B cell (primary cell): ENCODE results near the gene CTRB2. TPM values are rescaled to one million over a fixed set of nuclear protein-coding genes. Genes with fewer than 3 reads are reported as not detected.

Experiments used
- ATAC-seq: fragments of 200-7000 bp; cut with Tn5 transposase; one replicate; pipeline ENCODE4 v1.10.0; 2021; ENCODE audit warnings: low read depth, mild to moderate bottlenecking, moderate number of reproducible peaks, moderate library complexity
- CTCF ChIA-PET: fragments of 350-600 bp; sonication (Branson Sonifier 250); formaldehyde crosslinking; loops from one replicate; lab custom pipeline; 2021; ENCODE audit warnings: antibody characterized with exemption, inconsistent platforms; lab: Charles Lee
- POLR2A ChIA-PET: fragments of 350-600 bp; sonication (Branson Sonifier 250); formaldehyde crosslinking; loops from one replicate; lab custom pipeline; 2021; ENCODE audit warnings: antibody characterized with exemption; lab: Charles Lee
- DNase-seq: peaks from one replicate; pipeline ENCODE4 v3.0.0; 2013
- H2AFZ ChIP-seq: 2 replicates; pipeline ENCODE4 v1.6.1; 2012; ENCODE audit warnings: mild to moderate bottlenecking, low read depth, low read length; ENCODE audit not compliant: insufficient read depth, poor library complexity, severe bottlenecking
- H3K27ac ChIP-seq, 2 donors: 1 replicate in 1 of 2; 2 replicates in 1 of 2; pipeline ENCODE4 v1.5.1; 2012 to 2013; ENCODE audit warnings: low read length in 2 of 2, mild to moderate bottlenecking in 2 of 2, moderate library complexity in 1 of 2
- H3K27me3 ChIP-seq, 4 experiments: fragments of 200-600 bp in 1 of 4; sonication (generic) in 1 of 4; replicated peaks in 1 of 4; 1 replicate in 2 of 4; 2 replicates in 2 of 4; pipeline versions ENCODE4 v1.6.1 to v1.7.0; 2013 to 2016; ENCODE audit warnings: low read length in 3 of 4, mild to moderate bottlenecking in 2 of 4, mixed read lengths in 1 of 4, moderate library complexity in 1 of 4; ENCODE audit not compliant: insufficient read depth in 4 of 4, control insufficient read depth in 3 of 4; ENCODE audit errors: control extremely low read depth in 1 of 4
- H3K36me3 ChIP-seq, 2 experiments: replicated peaks in 1 of 2; 1 replicate in 1 of 2; 2 replicates in 1 of 2; pipeline versions ENCODE4 v1.6.1 to v1.7.1; 2013; ENCODE audit warnings: low read length in 1 of 2; ENCODE audit not compliant: insufficient read depth in 2 of 2, control insufficient read depth in 1 of 2; ENCODE audit errors: control extremely low read depth in 1 of 2, extremely low read depth in 1 of 2
- H3K4me1 ChIP-seq, 2 donors: fragments of 200-600 bp in 1 of 2; sonication (generic) in 1 of 2; 1 replicate in 1 of 2; 2 replicates in 1 of 2; pipeline versions ENCODE4 v1.5.1 to v1.6.1; 2013 to 2017; ENCODE audit warnings: low read length in 2 of 2; ENCODE audit not compliant: control insufficient read depth in 2 of 2, insufficient read depth in 2 of 2
- H3K4me2 ChIP-seq: replicated peaks from 2 replicates; pipeline ENCODE3; 2012; ENCODE audit warnings: mild to moderate bottlenecking, low read depth, low read length; ENCODE audit not compliant: poor library complexity, severe bottlenecking
- H3K4me3 ChIP-seq, 5 experiments: fragments of 200-600 bp in 1 of 5; sonication (generic) in 1 of 5; 1 replicate in 3 of 5; 2 replicates in 2 of 5; pipeline versions ENCODE4 v1.5.1 to v1.7.0; 2011 to 2016; ENCODE audit warnings: low read length in 4 of 5, mild to moderate bottlenecking in 4 of 5, low read depth in 2 of 5, control low read depth in 1 of 5, moderate library complexity in 1 of 5; ENCODE audit not compliant: insufficient read depth in 1 of 5; ENCODE audit errors: control extremely low read depth in 1 of 5, extremely low read depth in 1 of 5
- H3K79me2 ChIP-seq: fragments of 200-600 bp; sonication (generic); one replicate; pipeline ENCODE4 v1.6.0; 2016; ENCODE audit warnings: low read length; ENCODE audit not compliant: control insufficient read depth, insufficient read depth
- H3K9ac ChIP-seq: fragments of 200-600 bp; sonication (generic); 2 replicates; pipeline ENCODE4 v1.6.1; 2017; ENCODE audit warnings: mild to moderate bottlenecking, low read length, moderate library complexity
- H3K9me3 ChIP-seq, 3 donors: one replicate each; pipeline versions ENCODE4 v1.6.1 to v1.7.1; 2013; ENCODE audit warnings: low read length in 2 of 3; ENCODE audit not compliant: control insufficient read depth in 2 of 3, insufficient read depth in 1 of 3; ENCODE audit errors: control extremely low read depth in 1 of 3
- H4K20me1 ChIP-seq: 2 replicates; pipeline ENCODE4 v1.6.0; 2012; ENCODE audit warnings: mild to moderate bottlenecking, low read length; ENCODE audit not compliant: insufficient read depth, control insufficient read depth, poor library complexity, severe bottlenecking
- H3K27ac Mint-ChIP-seq: one replicate; pipeline ENCODE4 v1.8.0; 2021; ENCODE audit warnings: mixed read lengths
- H3K27me3 Mint-ChIP-seq: one replicate; pipeline ENCODE4 v1.8.0; 2021; ENCODE audit warnings: mixed read lengths
- H3K4me1 Mint-ChIP-seq: one replicate; pipeline ENCODE4 v1.8.0; 2021; ENCODE audit warnings: mixed read lengths
- H3K4me3 Mint-ChIP-seq: one replicate; pipeline ENCODE4 v1.8.0; 2021; ENCODE audit warnings: mixed read lengths
- H3K9me3 Mint-ChIP-seq: one replicate; pipeline ENCODE4 v1.8.0; 2022; ENCODE audit warnings: mixed read lengths; ENCODE audit not compliant: insufficient read depth
- EZH2 ChIP-seq: IDR thresholded peaks from 2 replicates; pipeline ENCODE4 v1.6.1; 2012; ENCODE audit warnings: borderline replicate concordance, low read depth, mild to moderate bottlenecking, moderate library complexity, low read length; ENCODE audit not compliant: insufficient read depth, poor library complexity, severe bottlenecking
- WGBS: methylation state at CpG from one replicate; pipeline ENCODE4 v1.1.5; 2013; ENCODE audit warnings: missing lambda C conversion rate; ENCODE audit not compliant: insufficient coverage; 5-methylcytosine and 5-hydroxymethylcytosine counted together
- intact Hi-C: fragments of 100-400 bp; cut with micrococcal nuclease; formaldehyde crosslinking; loops from one replicate; pipeline ENCODE4 v1.10.0; 2022
- polyA plus RNA-seq: library from polyadenylated mRNA; depleted of rRNA; stranded (reverse); fragments of >200 nt; gene quantifications from 2 replicates; pipeline ENCODE4 v1.2.3, GENCODE V29; 2012
- total RNA-seq, 2 donors: library from RNA; stranded (reverse); fragments of 120-200 nt in 1 of 2; gene quantifications; 1 replicate in 1 of 2; 2 replicates in 1 of 2; pipeline versions ENCODE4 v1.2.3 to v1.2.4, GENCODE V29; 2013 to 2022
- TF ChIP-seq, protein P1 (sequence below): fragments of 200-600 bp; IDR thresholded peaks from one replicate; pipeline ENCODE4 v1.8.0; 2022; ENCODE audit warnings: antibody characterized with exemption, mild to moderate bottlenecking

Gene CTRB2
- total and polyA plus RNA-seq, 2 donors (not counting 1 experiment from before 2014, with no cell fraction given): not detected

DNA sequence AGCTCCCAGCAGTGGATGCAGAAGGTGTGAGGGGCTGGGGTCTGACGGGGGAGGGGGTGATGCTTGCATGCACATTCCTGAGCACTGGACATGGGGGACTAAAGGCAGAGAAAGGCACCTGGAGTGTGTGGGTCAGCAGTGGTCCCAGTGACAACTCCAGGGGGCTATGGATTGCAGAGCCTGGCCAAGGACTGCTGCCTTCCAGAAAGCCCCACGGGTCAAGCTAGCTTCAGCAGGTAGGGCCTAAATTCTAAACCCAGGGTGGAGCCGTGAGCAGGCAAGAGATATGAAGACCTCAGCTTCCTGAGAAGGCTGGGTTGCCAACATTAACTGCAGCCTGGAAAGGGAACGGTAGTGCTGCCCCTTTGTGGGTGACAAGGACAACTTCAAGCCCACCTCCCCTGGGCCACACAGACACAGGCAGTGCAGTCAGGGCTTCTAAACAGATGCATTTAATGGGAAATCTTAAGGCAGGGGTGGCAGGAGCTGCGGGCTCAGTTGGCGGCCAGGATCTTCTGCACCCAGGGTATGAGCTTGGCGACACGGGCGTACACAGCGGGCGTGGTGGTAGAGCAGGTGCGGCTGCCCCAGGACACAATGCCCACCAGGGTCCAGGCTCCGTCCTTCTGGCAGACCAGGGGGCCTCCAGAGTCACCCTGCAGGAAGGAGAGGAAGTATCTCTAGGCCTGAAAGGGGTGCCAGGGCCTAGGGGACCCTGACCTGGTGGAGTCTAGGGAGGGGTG, 3.1 kb downstream of the CTRB2 start:
- H3K4me3 Mint-ChIP-seq: no peak overlapping the region
- H3K4me1 Mint-ChIP-seq: peaks cover 10% of the 10 kb centered on the region
- Histone ChIP-seq H3K4me1 (peaks cover 9 to 11% of the 10 kb centered on the region in 2 donors), H3K4me2 (no peak overlapping the region), H3K79me2 (no peaks in the 10 kb centered on the region), H3K9me3 (peaks cover 0 to 8% (median 0%) of the 10 kb centered on the region in 3 donors), H3K27ac (no peak overlapping the region), H3K4me3 (no peak overlapping the region), H3K27me3 (peaks cover 0 to 35% (median 7%) of the 10 kb centered on the region in 4 experiments), H4K20me1 (no peaks in the 10 kb centered on the region), H3K9ac (no peak overlapping the region), H3K36me3 (no peaks in the 10 kb centered on the region), H2AFZ (no peak overlapping the region)
- no peak for TF ChIP-seq EZH2
- TF ChIP-seq, protein P1, sequence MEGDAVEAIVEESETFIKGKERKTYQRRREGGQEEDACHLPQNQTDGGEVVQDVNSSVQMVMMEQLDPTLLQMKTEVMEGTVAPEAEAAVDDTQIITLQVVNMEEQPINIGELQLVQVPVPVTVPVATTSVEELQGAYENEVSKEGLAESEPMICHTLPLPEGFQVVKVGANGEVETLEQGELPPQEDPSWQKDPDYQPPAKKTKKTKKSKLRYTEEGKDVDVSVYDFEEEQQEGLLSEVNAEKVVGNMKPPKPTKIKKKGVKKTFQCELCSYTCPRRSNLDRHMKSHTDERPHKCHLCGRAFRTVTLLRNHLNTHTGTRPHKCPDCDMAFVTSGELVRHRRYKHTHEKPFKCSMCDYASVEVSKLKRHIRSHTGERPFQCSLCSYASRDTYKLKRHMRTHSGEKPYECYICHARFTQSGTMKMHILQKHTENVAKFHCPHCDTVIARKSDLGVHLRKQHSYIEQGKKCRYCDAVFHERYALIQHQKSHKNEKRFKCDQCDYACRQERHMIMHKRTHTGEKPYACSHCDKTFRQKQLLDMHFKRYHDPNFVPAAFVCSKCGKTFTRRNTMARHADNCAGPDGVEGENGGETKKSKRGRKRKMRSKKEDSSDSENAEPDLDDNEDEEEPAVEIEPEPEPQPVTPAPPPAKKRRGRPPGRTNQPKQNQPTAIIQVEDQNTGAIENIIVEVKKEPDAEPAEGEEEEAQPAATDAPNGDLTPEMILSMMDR: no peak
- POLR2A ChIA-PET: no interaction called here
- no peaks in the 10 kb centered on the region for H3K9me3 Mint-ChIP-seq
- peaks cover 24% of the 10 kb centered on the region for H3K27me3 Mint-ChIP-seq
- 86% methylated on average over 13 of the region's 13 CpGs for WGBS
- CTCF ChIA-PET: interaction anchor here (0.6 to 1.5 kb wide), 2 partner anchors 18 to 567 kb away, joined by 3 to 4 read pairs; no protein-coding TSS in a partner anchor
- ATAC-seq (no peak), DNase-seq (no peak)
- H3K27ac Mint-ChIP-seq: no peak overlapping the region
- intact Hi-C loops: no loop called here

GRCh38 chr16:75203096-75203495, 3.9 kb downstream of the CTRB2 start:
- H3K4me2 ChIP-seq: no peak overlapping the region
- H3K27ac Mint-ChIP-seq: no peak overlapping the region
- no peak overlapping the region for H2AFZ ChIP-seq
- H3K4me3 Mint-ChIP-seq: no peak overlapping the region
- intact Hi-C loops: no loop called here
- no peaks in the 10 kb centered on the region for H3K9me3 Mint-ChIP-seq
- POLR2A ChIA-PET: no interaction called here
- TF ChIP-seq EZH2: no peak
- TF ChIP-seq, protein P1: no peak
- peaks cover 27% of the 10 kb centered on the region for H3K27me3 Mint-ChIP-seq
- peaks cover 0 to 7% (median 0%) of the 10 kb centered on the region in 3 donors for H3K9me3 ChIP-seq
- H3K27me3 ChIP-seq: peaks cover 0 to 40% (median 10%) of the 10 kb centered on the region in 4 experiments
- CTCF ChIA-PET: interaction anchor here (1.5 to 8.0 kb wide), 2 partner anchors 19 to 201 kb away, joined by 4 to 96 read pairs; no protein-coding TSS in a partner anchor
- no peak overlapping the region for H3K9ac ChIP-seq
- WGBS: 97% methylated on average over 10 of the region's 12 CpGs
- no peaks in the 10 kb centered on the region for H3K36me3 ChIP-seq
- DNase-seq (no peak), ATAC-seq (no peak)
- no peaks in the 10 kb centered on the region for H4K20me1 ChIP-seq
- H3K27ac ChIP-seq: no peak overlapping the region
- no peaks in the 10 kb centered on the region for H3K79me2 ChIP-seq
- no peak overlapping the region for H3K4me3 ChIP-seq
- peaks cover 10% of the 10 kb centered on the region for H3K4me1 Mint-ChIP-seq
- H3K4me1 ChIP-seq: peaks cover 10 to 11% of the 10 kb centered on the region in 2 donors
